Measurements from ENCODE around the gene NACA.

Gene NACA

DNA sequence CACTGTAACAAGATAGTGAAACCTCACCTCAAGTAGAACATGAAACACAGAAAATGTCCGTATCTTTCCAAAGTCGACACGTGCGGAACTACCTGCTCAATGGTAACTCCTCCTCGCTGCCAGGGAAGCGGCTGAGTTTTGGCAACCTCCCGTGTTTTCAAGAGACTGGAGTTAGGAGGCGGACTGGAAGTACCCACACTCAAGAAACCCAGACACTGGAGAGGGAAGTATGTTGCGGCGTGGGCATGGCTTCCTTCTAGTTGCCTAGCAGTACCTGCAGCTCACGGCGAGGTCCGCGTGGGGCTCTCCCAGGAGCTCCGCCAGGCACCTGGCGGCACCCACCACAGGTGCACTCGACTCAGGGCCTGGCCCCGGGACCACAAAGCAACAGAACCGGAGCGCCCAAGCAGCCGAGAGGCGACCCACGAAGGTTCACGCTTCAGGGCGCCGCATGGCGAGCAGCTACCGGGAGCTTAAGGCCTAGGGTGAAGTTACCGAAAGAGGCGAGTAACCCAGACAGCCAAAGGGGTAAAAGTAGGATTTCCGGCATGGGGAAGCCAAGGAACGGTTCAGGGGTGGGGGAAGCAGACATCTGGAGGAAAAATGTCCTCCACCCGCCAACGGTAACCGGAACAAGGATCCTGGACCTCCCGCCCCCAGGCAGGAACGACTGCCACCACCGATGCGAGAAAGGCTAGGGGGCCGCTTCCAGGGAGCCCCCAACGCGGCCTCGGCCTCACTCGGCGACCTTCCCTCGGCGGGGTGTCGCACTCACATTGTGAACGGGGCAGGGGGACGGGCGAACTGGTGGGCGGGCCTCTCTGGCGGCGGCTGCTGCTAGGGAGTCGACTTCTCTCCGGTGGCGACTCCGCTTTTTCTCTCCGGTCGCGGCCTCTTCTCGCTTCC, 37.6 kb downstream of the NACA start:
- peak overlapping the region; percentile 97 for H3K4me3 ChIP-seq (ENCODE audit: low read length)
- TF ChIP-seq, protein P1, sequence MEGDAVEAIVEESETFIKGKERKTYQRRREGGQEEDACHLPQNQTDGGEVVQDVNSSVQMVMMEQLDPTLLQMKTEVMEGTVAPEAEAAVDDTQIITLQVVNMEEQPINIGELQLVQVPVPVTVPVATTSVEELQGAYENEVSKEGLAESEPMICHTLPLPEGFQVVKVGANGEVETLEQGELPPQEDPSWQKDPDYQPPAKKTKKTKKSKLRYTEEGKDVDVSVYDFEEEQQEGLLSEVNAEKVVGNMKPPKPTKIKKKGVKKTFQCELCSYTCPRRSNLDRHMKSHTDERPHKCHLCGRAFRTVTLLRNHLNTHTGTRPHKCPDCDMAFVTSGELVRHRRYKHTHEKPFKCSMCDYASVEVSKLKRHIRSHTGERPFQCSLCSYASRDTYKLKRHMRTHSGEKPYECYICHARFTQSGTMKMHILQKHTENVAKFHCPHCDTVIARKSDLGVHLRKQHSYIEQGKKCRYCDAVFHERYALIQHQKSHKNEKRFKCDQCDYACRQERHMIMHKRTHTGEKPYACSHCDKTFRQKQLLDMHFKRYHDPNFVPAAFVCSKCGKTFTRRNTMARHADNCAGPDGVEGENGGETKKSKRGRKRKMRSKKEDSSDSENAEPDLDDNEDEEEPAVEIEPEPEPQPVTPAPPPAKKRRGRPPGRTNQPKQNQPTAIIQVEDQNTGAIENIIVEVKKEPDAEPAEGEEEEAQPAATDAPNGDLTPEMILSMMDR (conservative IDR thresholded peaks at IDR 0.05; ENCODE audit: low read length), result no peak
- DNase-seq (ENCODE audit: low read depth), result peak; percentile 33

DNA sequence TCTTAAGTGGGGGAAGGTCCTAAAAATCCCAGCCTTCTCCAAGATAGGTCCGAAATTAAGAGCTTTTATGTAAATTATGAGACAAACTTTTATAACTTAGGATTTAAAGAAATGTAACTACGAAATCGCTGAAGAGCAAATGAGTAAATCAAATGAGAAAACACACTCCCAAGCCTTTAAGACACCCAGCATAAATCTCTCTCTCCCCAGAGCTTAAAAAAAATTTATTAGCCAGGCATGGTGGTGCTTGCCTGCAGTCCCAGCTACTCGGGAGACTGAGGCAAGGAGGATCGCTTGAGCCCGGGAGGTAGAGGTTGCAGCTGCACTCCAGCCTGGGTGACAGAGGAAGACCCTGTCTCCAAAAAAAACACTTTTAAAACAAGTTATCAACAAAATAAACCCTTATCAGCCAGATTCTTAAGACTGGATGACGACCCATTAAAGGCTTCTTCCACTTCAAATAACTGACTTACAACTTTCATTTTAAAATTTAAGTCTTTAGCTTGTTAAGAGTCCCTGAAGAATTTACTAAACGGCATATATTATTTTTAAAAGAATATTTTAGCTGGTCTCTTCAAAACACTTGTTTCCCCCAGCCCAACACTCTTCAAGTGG, 40.2 kb downstream of the NACA start:
- TF ChIP-seq, protein P1 (conservative IDR thresholded peaks at IDR 0.05; ENCODE audit: low read length), result no peak
- H3K4me3 ChIP-seq (ENCODE audit: low read length), result peak overlapping the region; percentile 8

DNA sequence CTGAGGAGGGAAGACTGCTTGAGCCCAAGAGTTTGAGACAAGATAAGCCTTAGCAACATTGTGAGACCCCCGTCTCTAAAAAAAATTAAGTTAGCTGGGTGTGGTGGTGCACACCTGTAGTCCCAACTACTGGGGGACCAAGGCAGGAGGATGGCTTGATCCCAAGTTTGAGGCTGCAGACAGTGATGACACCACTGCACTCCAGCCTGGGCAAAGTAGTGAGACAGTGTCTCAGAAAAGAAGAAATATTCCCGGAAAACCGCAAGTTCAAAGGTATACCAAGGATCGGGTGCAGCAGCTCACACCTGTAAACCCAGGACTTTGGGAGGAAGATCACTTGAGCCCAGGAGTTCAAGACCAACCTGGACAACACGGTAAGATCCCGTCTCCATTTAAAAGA, 42.8 kb downstream of the NACA start:
- H3K4me3 ChIP-seq (ENCODE audit: low read length), result no peak overlapping the region
- TF ChIP-seq, protein P1 (conservative IDR thresholded peaks at IDR 0.05; ENCODE audit: low read length), result no peak
- DNase-seq (ENCODE audit: low read depth), result no peak

More for the DNA sequence above, 40.2 kb downstream of the NACA start:
- DNase-seq (ENCODE audit: low read depth), result no peak

DNA sequence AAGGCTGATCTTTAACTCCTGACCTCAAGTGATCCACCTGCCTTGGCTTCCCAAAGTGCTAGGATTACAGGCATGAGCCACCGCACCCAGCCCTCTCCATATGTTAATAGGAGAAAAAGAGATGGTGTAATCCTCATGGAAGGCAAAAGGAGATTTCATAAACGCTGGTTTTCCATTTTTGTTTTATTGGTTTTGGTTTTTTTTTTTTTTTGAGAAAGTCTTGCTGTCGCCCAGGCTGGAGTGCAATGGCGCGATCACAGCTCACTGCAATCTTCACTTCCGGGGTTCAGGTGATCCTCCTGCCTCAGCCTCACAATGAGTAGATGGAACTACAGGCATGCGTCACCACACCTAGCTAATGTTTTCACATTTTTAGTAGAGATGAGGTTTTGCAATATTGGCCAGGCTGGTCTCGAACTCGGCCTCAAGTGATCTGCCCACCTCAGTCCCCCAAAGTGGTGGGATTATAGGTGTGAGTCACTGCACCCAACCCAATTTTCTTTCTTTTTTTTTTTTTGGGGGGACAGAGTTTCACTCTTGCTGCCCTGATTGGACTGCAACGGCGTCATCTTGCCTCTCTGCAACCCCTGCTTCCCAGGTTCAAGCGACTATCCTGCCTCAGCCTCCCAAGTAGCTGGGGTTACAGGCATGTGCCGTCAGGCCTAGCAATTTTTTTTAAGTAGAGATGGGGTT, 45.1 kb downstream of the NACA start:
- TF ChIP-seq, protein P1 (conservative IDR thresholded peaks at IDR 0.05; ENCODE audit: low read length), result no peak
- DNase-seq (ENCODE audit: low read depth), result no peak
- H3K4me3 ChIP-seq (ENCODE audit: low read length), result no peak overlapping the region

DNA sequence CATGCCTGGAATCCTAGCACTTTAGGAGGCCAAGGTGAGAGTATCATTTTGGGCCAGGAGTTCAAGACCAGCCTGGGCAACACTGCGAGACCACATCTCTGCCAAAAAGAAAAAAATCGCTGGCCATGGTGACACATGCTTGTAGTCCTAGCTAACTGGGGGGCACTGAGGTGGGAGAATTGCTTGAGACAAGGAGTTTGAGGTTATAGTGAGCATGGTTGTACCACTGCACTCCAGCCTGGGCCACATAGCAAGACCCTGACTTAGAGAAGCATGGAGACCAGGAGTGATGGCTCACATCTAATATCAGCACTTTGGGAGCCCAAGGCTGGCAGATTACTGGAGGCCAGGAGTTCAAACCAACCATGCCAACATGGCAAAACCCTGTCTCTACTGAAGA, 46.2 kb downstream of the NACA start:
- no peak for DNase-seq (ENCODE audit: low read depth)
- TF ChIP-seq, protein P1 (conservative IDR thresholded peaks at IDR 0.05; ENCODE audit: low read length), result no peak
- no peak overlapping the region for H3K4me3 ChIP-seq (ENCODE audit: low read length)

DNA sequence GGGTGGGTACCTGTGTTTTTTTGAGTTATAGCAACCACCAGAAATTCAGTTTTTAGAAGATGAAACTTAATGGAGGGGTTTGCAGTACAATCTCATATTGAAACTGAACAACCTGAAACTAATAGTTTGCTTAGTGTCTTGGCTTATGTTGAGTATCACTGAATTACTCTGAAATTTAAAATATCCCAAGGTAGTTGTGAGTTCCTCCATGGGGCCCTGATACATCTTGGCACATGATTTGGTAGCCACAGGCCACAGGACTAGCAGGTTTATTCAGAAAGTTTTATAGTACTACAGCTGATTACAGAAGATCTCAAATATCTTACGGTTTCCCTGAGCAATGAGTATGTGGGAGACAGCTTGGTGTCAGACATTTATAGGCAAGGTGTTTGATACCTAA, 47.4 kb downstream of the NACA start:
- TF ChIP-seq, protein P1 (conservative IDR thresholded peaks at IDR 0.05; ENCODE audit: low read length), result no peak
- no peak for DNase-seq (ENCODE audit: low read depth)
- no peak overlapping the region for H3K4me3 ChIP-seq (ENCODE audit: low read length)
